ENCODE measurements around the gene DCAF8L2.

DNA sequence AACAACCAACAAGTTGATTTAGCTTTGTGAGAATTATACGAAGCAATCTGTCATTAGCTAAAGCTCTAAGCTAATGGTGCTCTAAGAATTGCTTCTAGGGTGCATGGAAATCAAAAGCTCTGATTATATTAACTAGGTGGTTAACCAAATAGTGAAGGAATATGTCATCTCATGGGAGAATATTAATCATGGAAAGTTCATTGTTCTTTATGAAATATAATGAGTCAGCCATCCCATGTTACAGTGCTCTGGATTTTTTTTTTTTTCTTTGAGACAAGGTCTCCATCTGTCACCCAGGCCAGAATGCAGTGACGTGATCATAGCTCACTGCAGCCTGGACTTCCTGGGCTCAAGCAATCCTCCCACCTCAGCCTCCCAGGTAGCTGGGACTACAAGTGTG lies 10.5 kb downstream of the DCAF8L2 start:
- TF ChIP-seq, protein P1, sequence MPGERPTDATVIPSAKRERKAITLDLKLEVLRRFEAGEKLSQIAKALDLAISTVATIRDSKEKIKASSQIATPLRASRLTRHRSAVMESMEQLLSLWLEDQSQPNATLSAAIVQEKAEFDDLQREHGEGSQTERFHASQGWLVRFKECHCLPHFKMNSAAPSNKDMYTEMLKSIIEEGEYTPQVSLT (CRISPR knock-in tag; IDR thresholded peaks at IDR 0.05; ENCODE audit: borderline replicate concordance, low read depth): no peak
- TF ChIP-seq SP1 (IDR thresholded peaks at IDR 0.05) (no peak), SP1 (CRISPR knock-in tag; IDR thresholded peaks at IDR 0.05) (no peak), HNRNPUL1 (IDR thresholded peaks at IDR 0.05; ENCODE audit: low read depth, low read length) (no peak), JUN (CRISPR knock-in tag; IDR thresholded peaks at IDR 0.05) (no peak), CEBPB (IDR thresholded peaks at IDR 0.05; ENCODE audit: borderline replicate concordance, low read depth, low read length) (no peak), ARID2 (CRISPR knock-in tag; IDR thresholded peaks at IDR 0.05; ENCODE audit: borderline replicate concordance) (no peak)
- TF ChIP-seq, protein P2, sequence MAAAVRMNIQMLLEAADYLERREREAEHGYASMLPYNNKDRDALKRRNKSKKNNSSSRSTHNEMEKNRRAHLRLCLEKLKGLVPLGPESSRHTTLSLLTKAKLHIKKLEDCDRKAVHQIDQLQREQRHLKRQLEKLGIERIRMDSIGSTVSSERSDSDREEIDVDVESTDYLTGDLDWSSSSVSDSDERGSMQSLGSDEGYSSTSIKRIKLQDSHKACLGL (CRISPR knock-in tag; IDR thresholded peaks at IDR 0.05): no peak
- TF ChIP-seq, protein P3, sequence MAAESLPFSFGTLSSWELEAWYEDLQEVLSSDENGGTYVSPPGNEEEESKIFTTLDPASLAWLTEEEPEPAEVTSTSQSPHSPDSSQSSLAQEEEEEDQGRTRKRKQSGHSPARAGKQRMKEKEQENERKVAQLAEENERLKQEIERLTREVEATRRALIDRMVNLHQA (CRISPR knock-in tag; IDR thresholded peaks at IDR 0.05): no peak
- TF ChIP-seq, protein P4, sequence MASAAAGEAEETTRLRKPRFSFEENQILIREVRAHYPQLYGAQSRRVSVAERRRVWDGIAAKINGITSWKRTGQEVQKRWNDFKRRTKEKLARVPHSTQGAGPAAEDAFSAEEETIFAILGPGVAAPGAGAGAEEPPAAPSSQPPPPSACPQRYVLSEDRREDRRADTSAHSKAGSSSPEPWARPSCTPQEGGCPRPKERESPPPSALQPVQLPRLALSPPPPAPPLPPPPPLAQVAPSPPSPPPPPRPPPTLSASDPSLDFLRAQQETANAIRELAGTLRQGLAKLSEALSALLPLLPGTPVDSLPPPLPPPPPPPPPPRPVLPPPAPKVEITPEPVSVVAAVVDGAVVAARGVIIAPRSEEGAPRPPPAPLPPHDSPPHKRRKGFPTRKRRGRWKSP (CRISPR knock-in tag; IDR thresholded peaks at IDR 0.05): no peak
- TF ChIP-seq, protein P5, sequence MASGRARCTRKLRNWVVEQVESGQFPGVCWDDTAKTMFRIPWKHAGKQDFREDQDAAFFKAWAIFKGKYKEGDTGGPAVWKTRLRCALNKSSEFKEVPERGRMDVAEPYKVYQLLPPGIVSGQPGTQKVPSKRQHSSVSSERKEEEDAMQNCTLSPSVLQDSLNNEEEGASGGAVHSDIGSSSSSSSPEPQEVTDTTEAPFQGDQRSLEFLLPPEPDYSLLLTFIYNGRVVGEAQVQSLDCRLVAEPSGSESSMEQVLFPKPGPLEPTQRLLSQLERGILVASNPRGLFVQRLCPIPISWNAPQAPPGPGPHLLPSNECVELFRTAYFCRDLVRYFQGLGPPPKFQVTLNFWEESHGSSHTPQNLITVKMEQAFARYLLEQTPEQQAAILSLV (CRISPR knock-in tag; IDR thresholded peaks at IDR 0.05; ENCODE audit: borderline replicate concordance): no peak

Data from HepG2 (cell line).